PFSK-1 (cell line): ENCODE measurements around the gene TMEM242.

ENCODE experiments used
- FOXP2 ChIP-seq: optimal IDR thresholded peaks from 2 replicates; pipeline ENCODE3; 2011; ENCODE audit warnings: borderline replicate concordance, control low read depth, inconsistent platforms; ENCODE audit not compliant: insufficient read depth; ENCODE audit errors: extremely low read length, extremely low read depth
- POLR2AphosphoS5 ChIP-seq: IDR thresholded peaks from 2 replicates; pipeline ENCODE4 v1.6.1; 2012; ENCODE audit warnings: low read depth, mild to moderate bottlenecking, control low read depth, low read length, moderate library complexity
- REST ChIP-seq, 2 experiments: IDR thresholded peaks; 2 replicates each; pipeline versions ENCODE4 v1.6.1 to v1.8.0; 2011 to 2012; ENCODE audit warnings: low read depth in 2 of 2, low read length in 2 of 2, control low read depth in 1 of 2, inconsistent platforms in 1 of 2, mild to moderate bottlenecking in 1 of 2, moderate library complexity in 1 of 2; ENCODE audit not compliant: insufficient read depth in 1 of 2
- SIN3A ChIP-seq: IDR thresholded peaks from 2 replicates; pipeline ENCODE4 v1.6.1; 2012; ENCODE audit warnings: mild to moderate bottlenecking, low read length, moderate library complexity, borderline replicate concordance; ENCODE audit not compliant: insufficient read depth

- TF ChIP-seq POLR2AphosphoS5 (no peak), REST (IDR thresholded peaks at IDR 0.05; ENCODE audit: insufficient read depth in 1 of 2, low read depth in 2 of 2, low read length in 2 of 2) (no peak), SIN3A (no peak), FOXP2 (no peak)
Measured at GRCh38 chr6:157283330-157283898, 39.9 kb downstream of the TMEM242 start.
